Ovary (tissue), 9 donors: ENCODE measurements around the gene TEX261. TPM values are rescaled to one million over a fixed set of nuclear protein-coding genes. Genes with fewer than 3 reads are reported as not detected.

ENCODE experiments used
- DNase-seq, 5 donors: peaks; one replicate each; pipeline ENCODE4 v3.0.0-alpha.2; 2019 to 2020
- H3K27ac ChIP-seq, 2 donors: fragments of 200-600 bp; one replicate each; pipeline versions ENCODE4 v1.5.1 to v1.8.0; 2019 to 2022
- H3K27me3 ChIP-seq: fragments of 200-600 bp; one replicate; pipeline ENCODE4 v1.8.0; 2022
- H3K36me3 ChIP-seq: fragments of 200-600 bp; sonication (generic); one replicate; pipeline ENCODE4 v1.5.1; 2019
- H3K4me1 ChIP-seq: one replicate; pipeline ENCODE4 v1.8.1; 2013; ENCODE audit warnings: mild to moderate bottlenecking, moderate library complexity; ENCODE audit not compliant: insufficient read depth
- H3K4me3 ChIP-seq: fragments of 200-600 bp; sonication (generic); one replicate; pipeline ENCODE4 v1.5.1; 2017
- H3K9me3 ChIP-seq, 2 donors: fragments of 200-600 bp in 1 of 2; sonication (generic) in 1 of 2; one replicate each; pipeline versions ENCODE4 v1.5.1 to v1.8.1; 2013 to 2019; ENCODE audit warnings: mild to moderate bottlenecking in 1 of 2, moderate library complexity in 1 of 2
- CTCF ChIP-seq, 3 donors: fragments of 450-650 bp in 2 of 3; fragments of 200-600 bp in 1 of 3; IDR thresholded peaks; one replicate each; pipeline versions ENCODE4 v1.5.1 to v1.8.0; 2016 to 2022; ENCODE audit warnings: antibody characterized with exemption in 3 of 3, mild to moderate bottlenecking in 1 of 3
- EP300 ChIP-seq: sonication (generic); formaldehyde crosslinking; IDR thresholded peaks from one replicate; pipeline ENCODE4 v1.6.1; 2017; ENCODE audit warnings: antibody characterized with exemption
- POLR2A ChIP-seq: fragments of 450-650 bp; IDR thresholded peaks from one replicate; pipeline ENCODE4 v1.6.1; 2017; ENCODE audit warnings: antibody characterized with exemption, mild to moderate bottlenecking, moderate library complexity
- WGBS, 3 donors: extraction: QIAGEN DNeasy Blood & Tissue Kit in 1 of 3; methylation state at CpG; one replicate each; pipeline versions ENCODE4 v1.1.5 to v1.1.7; 2013 to 2017; 5-methylcytosine and 5-hydroxymethylcytosine counted together
- intact Hi-C, 4 donors: fragments of 100-400 bp; cut with DNase I; formaldehyde crosslinking; loops; one replicate each; pipeline versions ENCODE4 v1.11.0 to v1.15.1; 2022 to 2023
- polyA plus RNA-seq, 2 donors: library from polyadenylated mRNA; stranded (reverse); fragments of 200-250 nt in 1 of 2; fragments of 350-450 nt in 1 of 2; fragmentation: Illumina TruSeq in 1 of 2; extraction: RNeasy Lipid Tissue Mini Kit (QIAGEN cat#74804) in 1 of 2; gene quantifications; one replicate each; pipeline ENCODE4 v1.2.3, GENCODE V29; 2013 to 2014
- total RNA-seq, 7 donors: library from RNA; depleted of rRNA in 2 of 7; stranded (reverse); fragments of >200 nt in 2 of 7; fragmentation: NEBNext Ultra II Directional in 3 of 7; extraction: Animal tissue kit (Norgen Biotek cat#: 25700) in 3 of 7; gene quantifications; one replicate each; pipeline versions ENCODE4 v1.1.0 to v1.2.4, GENCODE V29; 2016 to 2023
- donor health status: DM: no; HTN: no; CAD: no; lungs with moderate emphysema.
- donor health status: DM: no; HTN: no; CAD: no.
- donor health status: Bipolar disorder and iron deficiency.
- donor health status: DM: yes; HTN: yes; CAD: no.
- donor health status: DM: no; HTN: no; CAD: no.
- donor health status: DM: yes; HTN: yes; CAD: no.

The TEX261 gene
- total and polyA plus RNA-seq, 9 donors = 21.6 to 132 (median 57.3) TPM

GRCh38 chr2:70991142-70991541 is 3.5 kb downstream of the TEX261 start:
- no peaks in the 10 kb centered on the region for H3K9me3 ChIP-seq
- intact Hi-C loops = loop anchor here in 1 of 4 donors (10.0 kb wide), 1 partner anchor 144 kb away; the partner anchor contains the start of genes MCEE and MPHOSPH10
- peaks cover 9% of the 10 kb centered on the region for H3K4me1 ChIP-seq
- no peaks in the 10 kb centered on the region for H3K27me3 ChIP-seq
- DNase-seq = peak in 1 of 5 donors; percentile 6
- WGBS, 3 donors = 89 to 95% (median 93%) methylated on average over 5 of the region's 5 CpGs
- no peak overlapping the region for H3K27ac ChIP-seq
- H3K4me3 ChIP-seq = no peak overlapping the region
- no peaks in the 10 kb centered on the region for H3K36me3 ChIP-seq
- no peak for TF ChIP-seq CTCF (IDR thresholded peaks at IDR 0.05)
- TF ChIP-seq POLR2A = no peak
- no peak for TF ChIP-seq EP300

- WGBS, 3 donors = 58 to 79% (median 68%) methylated on average over 5 of the region's 5 CpGs
- H3K27me3 ChIP-seq = no peaks in the 10 kb centered on the region
- intact Hi-C loops = loop anchor here in 1 of 4 donors (10.0 kb wide), 1 partner anchor 145 kb away; the partner anchor contains the start of genes MCEE and MPHOSPH10
- DNase-seq = peak in 1 of 5 donors; percentile 4
- H3K4me3 ChIP-seq = no peak overlapping the region
- peaks cover 9% of the 10 kb centered on the region for H3K4me1 ChIP-seq
- no peak overlapping the region for H3K27ac ChIP-seq
- H3K9me3 ChIP-seq = no peaks in the 10 kb centered on the region
- TF ChIP-seq POLR2A = no peak
- no peak for TF ChIP-seq CTCF (IDR thresholded peaks at IDR 0.05)
- TF ChIP-seq EP300 = no peak
- H3K36me3 ChIP-seq = no peaks in the 10 kb centered on the region
These were observed 4.5 kb downstream of the TEX261 start for GRCh38 chr2:70990216-70990615.

- Histone ChIP-seq H3K36me3 (no peaks in the 10 kb centered on the region), H3K4me1 (peaks cover 9% of the 10 kb centered on the region), H3K4me3 (no peak overlapping the region), H3K27ac (no peak overlapping the region), H3K9me3 (no peaks in the 10 kb centered on the region), H3K27me3 (no peaks in the 10 kb centered on the region)
- intact Hi-C loops = no loop called here
- TF ChIP-seq CTCF (IDR thresholded peaks at IDR 0.05) (no peak), EP300 (no peak), POLR2A (no peak)
- peak in 1 of 5 donors; percentile 14 for DNase-seq
- WGBS, 3 donors = 81 to 83% (median 83%) methylated on average over 16 of the region's 16 CpGs
These were observed 5.7 kb downstream of the TEX261 start for GRCh38 chr2:70988726-70989648.

- H3K36me3 ChIP-seq = no peaks in the 10 kb centered on the region
- peak in 1 of 5 donors; percentile 17 for DNase-seq
- WGBS, 3 donors = 45 to 60% (median 57%) methylated on average over 4 of the region's 4 CpGs
These were observed 6.5 kb downstream of the TEX261 start for GRCh38 chr2:70988151-70988550.

More at GRCh38 chr2:70988151-70988550, 6.5 kb downstream of the TEX261 start:
- Histone ChIP-seq H3K27me3 (no peaks in the 10 kb centered on the region), H3K4me3 (no peak overlapping the region), H3K4me1 (peaks cover 3% of the 10 kb centered on the region), H3K27ac (no peak overlapping the region), H3K9me3 (no peaks in the 10 kb centered on the region)
- intact Hi-C loops = no loop called here
- no peak for TF ChIP-seq EP300
- no peak for TF ChIP-seq POLR2A
- no peak for TF ChIP-seq CTCF (IDR thresholded peaks at IDR 0.05)
